GM19193 (cell line): ENCODE data around the gene GPR146.

Experiments used
- POLR2A ChIP-seq: IDR thresholded peaks from 4 replicates; pipeline ENCODE4 v1.6.1; 2011; ENCODE audit not compliant: insufficient read depth, insufficient read length; ENCODE audit errors: extremely low read depth

GPR146 gene

GRCh38 chr7:1049801-1050200 lies 5.5 kb downstream of the GPR146 start:
- TF ChIP-seq POLR2A = no peak

- no peak for TF ChIP-seq POLR2A
These were observed 6.0 kb downstream of the GPR146 start for GRCh38 chr7:1050254-1050906.

DNA sequence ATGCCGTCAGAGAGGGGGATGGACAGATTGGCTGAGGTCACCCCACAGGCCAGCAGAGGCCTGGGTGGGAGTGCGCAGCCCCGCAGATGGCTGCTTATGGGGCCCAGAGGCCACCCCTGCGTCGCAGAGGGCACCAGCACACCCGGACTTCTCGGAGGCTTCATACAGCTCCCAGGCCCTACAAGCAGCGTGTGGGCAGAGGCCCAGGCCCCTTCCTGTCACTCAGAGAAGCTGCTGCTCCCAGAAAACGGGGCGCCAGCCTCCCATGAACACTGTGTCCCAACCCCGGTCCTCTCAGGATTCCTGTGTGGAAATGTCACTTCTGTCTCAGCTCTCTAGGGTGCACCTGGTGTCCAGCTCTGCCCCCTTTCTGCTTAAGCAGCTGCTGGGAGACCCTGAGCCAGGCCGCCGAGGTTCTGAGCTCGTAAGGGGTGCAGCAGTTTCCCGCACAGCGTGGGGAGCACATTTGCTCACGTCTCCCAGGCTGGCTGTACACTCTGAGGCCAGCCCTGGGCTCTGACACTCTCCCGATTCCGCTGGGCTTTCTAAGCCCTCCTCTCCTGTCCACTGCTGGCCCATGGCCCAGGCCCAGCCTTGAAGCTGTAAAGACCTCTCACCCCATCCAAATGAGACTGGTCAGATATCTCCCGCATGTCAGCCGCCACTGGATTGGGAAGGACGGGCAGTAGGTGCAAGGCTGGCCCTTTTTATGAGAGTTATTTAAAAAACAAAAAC lies 6.8 kb downstream of the GPR146 start:
- no peak for TF ChIP-seq POLR2A

- TF ChIP-seq POLR2A = no peak
These were observed 7.9 kb downstream of the GPR146 start for GRCh38 chr7:1052031-1052818.

DNA sequence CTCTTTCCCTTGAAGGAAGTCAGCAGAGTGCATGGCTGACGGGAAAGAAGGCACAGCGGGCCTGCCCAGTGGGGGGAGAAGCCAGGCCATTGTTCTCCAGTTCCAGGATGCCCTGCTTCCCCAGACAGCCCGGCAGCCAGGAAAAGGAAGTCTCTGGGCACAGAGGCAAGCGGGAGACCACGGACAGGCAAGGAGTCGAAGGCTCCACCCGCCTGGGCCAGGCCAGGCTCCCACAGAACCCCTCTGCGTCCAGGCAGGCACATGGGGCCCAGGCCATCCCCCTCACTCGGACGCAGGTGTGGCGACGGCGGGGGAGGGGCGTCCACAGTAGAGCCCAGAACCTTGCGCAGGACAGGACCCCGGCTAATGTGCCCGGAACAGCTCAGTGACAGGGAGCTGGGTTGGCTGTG lies 8.7 kb downstream of the GPR146 start:
- TF ChIP-seq POLR2A = no peak

DNA sequence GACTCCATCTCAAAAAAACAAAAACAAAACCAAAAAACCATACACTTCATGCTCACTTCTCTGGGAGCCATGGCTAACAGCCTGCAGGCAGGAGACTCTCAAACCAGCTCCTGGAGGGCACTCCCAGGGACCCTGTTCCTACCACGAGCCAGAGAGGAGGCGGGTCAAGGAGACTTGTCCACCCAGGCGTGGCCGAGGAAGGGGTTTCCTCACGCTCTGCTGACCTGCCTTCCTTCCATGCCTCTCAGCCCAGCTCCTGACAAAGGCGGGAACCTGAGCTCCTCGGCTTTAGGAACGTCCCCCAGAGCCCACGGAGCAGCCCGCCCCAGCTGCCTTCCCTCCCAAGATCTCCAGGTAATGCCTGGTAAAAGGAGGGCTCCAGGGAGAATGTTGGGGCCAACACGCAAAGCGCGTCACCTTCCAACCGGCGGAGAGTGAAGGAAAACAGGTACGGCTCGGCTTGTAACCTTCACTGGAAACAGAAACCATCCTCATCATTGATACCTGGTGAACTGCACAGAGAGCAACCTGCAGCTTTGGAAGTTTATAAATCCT lies 9.5 kb downstream of the GPR146 start:
- no peak for TF ChIP-seq POLR2A

DNA sequence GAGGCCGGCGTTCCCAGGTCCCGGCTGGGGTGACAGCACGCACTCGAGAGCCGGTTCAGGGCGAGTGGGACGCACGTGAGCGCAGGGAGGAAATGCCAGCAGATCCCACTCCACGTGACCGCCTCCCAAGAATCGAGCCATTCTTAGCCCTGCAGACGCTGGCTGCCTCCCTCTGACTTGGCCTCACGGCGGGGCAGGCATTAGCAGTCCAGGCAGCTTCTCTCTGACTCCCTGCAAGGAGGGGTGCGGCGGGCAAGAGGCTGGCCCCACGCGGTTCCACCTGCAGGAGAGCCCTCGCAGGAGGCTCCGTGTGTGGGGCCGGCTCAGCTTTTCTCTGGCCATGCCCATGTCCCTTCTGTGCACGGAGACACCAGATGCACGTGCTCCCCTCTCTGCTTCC lies 10.1 kb downstream of the GPR146 start:
- TF ChIP-seq POLR2A = no peak

DNA sequence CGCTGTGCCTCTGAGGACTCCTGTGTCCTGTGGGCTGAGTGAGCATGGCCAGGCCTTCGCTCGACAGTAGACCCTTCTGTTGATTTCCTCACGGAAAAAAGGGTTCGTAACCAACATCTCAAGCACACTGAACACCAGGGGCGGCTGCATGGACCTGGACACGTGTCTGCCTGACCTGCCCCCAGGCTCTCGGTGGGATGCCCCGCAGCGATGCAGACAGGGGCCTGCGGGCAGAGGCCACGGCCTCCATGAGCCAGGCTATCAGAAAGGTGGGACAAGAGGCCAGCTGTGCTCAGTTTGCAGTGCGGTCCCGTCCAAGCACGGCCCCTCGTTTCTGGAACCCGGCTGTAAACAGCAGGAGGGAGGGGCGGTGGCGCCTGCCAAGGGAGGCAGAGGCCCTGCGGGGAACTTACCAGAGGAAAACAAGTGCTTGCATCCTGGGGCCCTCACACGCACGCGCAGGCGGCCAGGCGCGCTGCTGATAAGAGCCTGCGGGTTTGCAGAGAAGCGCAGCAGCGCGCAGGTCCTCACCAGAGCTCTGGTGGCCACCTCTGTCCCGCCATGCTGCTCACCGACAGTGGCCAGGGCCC lies 10.6 kb downstream of the GPR146 start:
- no peak for TF ChIP-seq POLR2A

DNA sequence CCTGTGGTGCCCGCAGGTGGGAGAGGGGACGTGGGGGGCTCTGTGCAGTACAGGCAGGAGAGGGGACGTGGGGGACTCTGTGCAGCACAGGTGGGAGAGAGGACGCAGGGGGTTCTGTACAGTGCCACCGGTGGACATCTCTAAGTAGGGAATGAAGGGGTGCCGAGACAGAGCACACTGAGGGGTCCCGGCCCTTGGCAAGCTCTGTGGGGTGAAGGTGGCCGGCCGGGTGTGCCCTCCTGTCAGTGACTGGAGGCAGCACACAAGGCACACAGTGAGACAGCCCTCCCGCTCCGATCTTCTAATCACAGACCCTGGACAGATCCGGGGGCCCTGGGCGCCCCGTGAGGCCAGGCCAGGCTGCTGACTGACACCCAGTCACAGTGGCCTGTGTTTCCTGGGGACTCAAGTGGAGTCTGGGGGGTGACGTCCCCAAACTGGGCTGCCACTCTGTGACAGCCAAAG lies 11.2 kb downstream of the GPR146 start:
- no peak for TF ChIP-seq POLR2A

- TF ChIP-seq POLR2A = no peak
These were observed 11.8 kb downstream of the GPR146 start for GRCh38 chr7:1055956-1056784.

GRCh38 chr7:1056785-1057410 lies 12.6 kb downstream of the GPR146 start:
- TF ChIP-seq POLR2A = no peak

DNA sequence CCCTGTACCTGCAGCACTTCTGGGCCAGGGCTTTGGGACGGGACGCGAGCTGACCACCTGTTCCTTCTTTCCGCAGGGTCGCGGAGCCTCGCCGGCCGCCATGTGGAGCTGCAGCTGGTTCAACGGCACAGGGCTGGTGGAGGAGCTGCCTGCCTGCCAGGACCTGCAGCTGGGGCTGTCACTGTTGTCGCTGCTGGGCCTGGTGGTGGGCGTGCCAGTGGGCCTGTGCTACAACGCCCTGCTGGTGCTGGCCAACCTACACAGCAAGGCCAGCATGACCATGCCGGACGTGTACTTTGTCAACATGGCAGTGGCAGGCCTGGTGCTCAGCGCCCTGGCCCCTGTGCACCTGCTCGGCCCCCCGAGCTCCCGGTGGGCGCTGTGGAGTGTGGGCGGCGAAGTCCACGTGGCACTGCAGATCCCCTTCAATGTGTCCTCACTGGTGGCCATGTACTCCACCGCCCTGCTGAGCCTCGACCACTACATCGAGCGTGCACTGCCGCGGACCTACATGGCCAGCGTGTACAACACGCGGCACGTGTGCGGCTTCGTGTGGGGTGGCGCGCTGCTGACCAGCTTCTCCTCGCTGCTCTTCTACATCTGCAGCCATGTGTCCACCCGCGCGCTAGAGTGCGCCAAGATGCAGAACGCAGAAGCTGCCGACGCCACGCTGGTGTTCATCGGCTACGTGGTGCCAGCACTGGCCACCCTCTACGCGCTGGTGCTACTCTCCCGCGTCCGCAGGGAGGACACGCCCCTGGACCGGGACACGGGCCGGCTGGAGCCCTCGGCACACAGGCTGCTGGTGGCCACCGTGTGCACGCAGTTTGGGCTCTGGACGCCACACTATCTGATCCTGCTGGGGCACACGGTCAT lies 13.3 kb downstream of the GPR146 start:
- TF ChIP-seq POLR2A = no peak

DNA sequence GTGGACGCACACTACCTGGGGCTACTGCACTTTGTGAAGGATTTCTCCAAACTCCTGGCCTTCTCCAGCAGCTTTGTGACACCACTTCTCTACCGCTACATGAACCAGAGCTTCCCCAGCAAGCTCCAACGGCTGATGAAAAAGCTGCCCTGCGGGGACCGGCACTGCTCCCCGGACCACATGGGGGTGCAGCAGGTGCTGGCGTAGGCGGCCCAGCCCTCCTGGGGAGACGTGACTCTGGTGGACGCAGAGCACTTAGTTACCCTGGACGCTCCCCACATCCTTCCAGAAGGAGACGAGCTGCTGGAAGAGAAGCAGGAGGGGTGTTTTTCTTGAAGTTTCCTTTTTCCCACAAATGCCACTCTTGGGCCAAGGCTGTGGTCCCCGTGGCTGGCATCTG lies 14.0 kb downstream of the GPR146 start:
- no peak for TF ChIP-seq POLR2A
